Measurements from ENCODE around the gene CHRDL2. TPM values are rescaled to one million over a fixed set of nuclear protein-coding genes. Genes with fewer than 3 reads are reported as not detected.

CHRDL2 gene
- total and polyA plus RNA-seq, 2 of the 4 experiments (the other 2 are of a cell fraction), result 0.80 TPM; not detected in 1

DNA sequence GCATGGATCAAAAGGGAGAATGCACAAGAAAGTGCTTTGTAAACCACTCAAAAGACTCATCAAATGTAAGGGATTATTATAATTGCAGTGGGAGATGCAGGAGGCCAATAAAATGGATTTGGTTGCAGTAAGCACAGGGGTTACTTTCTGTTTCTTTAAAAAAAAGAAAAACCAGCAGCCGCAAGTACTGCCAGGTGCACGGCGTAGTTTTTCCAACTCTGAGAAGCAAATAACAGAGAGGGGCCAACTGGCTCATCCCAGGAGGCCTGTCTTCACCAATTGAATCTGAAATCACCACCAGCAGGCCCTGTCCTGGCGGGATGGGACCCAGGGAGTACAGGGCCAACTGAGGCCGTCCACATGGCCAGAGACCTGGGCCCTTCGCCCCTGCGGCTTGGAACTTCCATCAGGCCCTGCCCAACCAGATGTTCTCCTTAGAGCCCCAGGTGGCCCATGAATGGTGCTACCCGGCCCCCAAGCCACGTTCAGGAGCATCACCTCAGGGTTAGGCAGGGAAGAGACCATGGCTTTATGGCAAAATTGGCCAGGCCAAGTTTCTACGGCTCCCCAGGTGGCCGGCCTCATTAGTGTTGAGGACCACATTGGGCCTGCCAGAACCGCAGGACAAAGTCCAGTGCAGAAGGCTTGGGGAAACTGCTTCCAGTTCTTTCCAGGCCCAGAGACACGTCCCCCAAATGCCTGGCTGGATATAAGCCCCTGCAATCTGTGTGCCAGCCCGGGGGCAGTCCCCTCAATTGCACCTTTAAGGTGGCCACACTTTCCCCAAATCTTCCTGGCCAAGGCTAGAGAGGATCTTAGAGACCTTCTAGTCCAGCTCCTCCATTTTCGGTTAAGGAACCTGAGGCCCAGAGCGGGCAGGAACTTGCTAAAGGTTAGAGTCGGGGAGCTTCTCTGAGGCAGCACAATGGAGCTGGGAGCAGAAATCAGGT lies 61.7 kb downstream of the CHRDL2 start:
- no peak overlapping the region; the same call in 1 of the 2 replicates for H2BK20ac ChIP-seq (ENCODE audit: low read depth, low read length)
- dilution Hi-C loops (cut with HindIII; ENCODE audit: low sequenced_read_pairs, unreplicated experiment) (no loop called here), intact Hi-C loops (cut with micrococcal nuclease) (no loop called here), in situ Hi-C loops (cut with MboI; ENCODE audit: low sequenced_read_pairs) (no loop called here)
- H3K9ac ChIP-seq (ENCODE audit: low read depth, low read length), result no peak overlapping the region
- peak overlapping the region; percentile 31; the same call in 1 of the 3 replicates for H2BK15ac ChIP-seq (ENCODE audit: low read depth, low read length)
- no peak overlapping the region for H4K8ac ChIP-seq (ENCODE audit: low read depth in 2 of 2, low read length in 2 of 2)
- DNase-seq, result no peak
- peak overlapping the region; percentile 73; the same call in 1 of the 2 replicates for H4K5ac ChIP-seq (ENCODE audit: low read depth, low read length)
- CTCF ChIA-PET, result no interaction called here
- peak overlapping the region; percentile 15; the same call in 1 of the 2 replicates for H3K18ac ChIP-seq (ENCODE audit: low read depth, low read length)
- H3K4me3 ChIP-seq (ENCODE audit: insufficient read depth, low read depth, low read length), result no peak overlapping the region
- no peak for ATAC-seq (ENCODE audit: low read depth)
- no peak overlapping the region for H3K27ac ChIP-seq (ENCODE audit: insufficient read depth, low read length)
- H2BK120ac ChIP-seq (ENCODE audit: low read depth, low read length), result peak overlapping the region; percentile 54; the same call in 1 of the 2 replicates
- 92% methylated on average over 6 of the region's 17 CpGs; no CpG with 5 or more reads in 1 of the 2 experiments for WGBS, 2 experiments (ENCODE audit: extremely low coverage in 2 of 2, insufficient read length in 1 of 2)
- H3K27me3 ChIP-seq (ENCODE audit: control insufficient read depth, insufficient read depth, low read length), result no peaks in the 10 kb centered on the region
- H3K9me3 ChIP-seq (ENCODE audit: control insufficient read depth, insufficient read depth, low read length), result peaks cover 2% of the 10 kb centered on the region; the same call in 1 of the 2 replicates
- H3K14ac ChIP-seq (replicated peaks; ENCODE audit: low read depth, low read length), result no peak overlapping the region
- no peak overlapping the region for H2AK9ac ChIP-seq (replicated peaks; ENCODE audit: low read depth, low read length, poor library complexity)
- H3K23ac ChIP-seq (ENCODE audit: low read depth, low read length), result no peak overlapping the region
- H4K91ac ChIP-seq (ENCODE audit: insufficient read depth, low read depth, low read length), result peak overlapping the region; percentile 31; the same call in 1 of the 2 replicates
- peaks cover 22% of the 10 kb centered on the region for H3K4me1 ChIP-seq (ENCODE audit: control insufficient read depth, insufficient read depth, low read length)
- H3K56ac ChIP-seq (ENCODE audit: extremely low read depth, insufficient read depth, low read length), result no peak overlapping the region
- no peak overlapping the region for H2BK5ac ChIP-seq (ENCODE audit: low read depth, low read length, poor library complexity, severe bottlenecking)
- H3K79me1 ChIP-seq (ENCODE audit: low read depth in 1 of 2, low read length in 2 of 2), result no peaks in the 10 kb centered on the region; a peak in 1 of 4 replicates
- no TSS peak for BruUV-seq (replicated peaks)
- H2AFZ ChIP-seq (replicated peaks; ENCODE audit: low read length, poor library complexity), result no peak overlapping the region
- H3K9me1 ChIP-seq (ENCODE audit: insufficient read depth, low read length), result peaks cover 14% of the 10 kb centered on the region
- TF ChIP-seq RCOR1 (IDR thresholded peaks at IDR 0.05; ENCODE audit: insufficient replicate concordance, low read length) (no peak), ELK1 (IDR thresholded peaks at IDR 0.05; ENCODE audit: borderline replicate concordance, low read depth, low read length) (no peak), MAZ (IDR thresholded peaks at IDR 0.05; ENCODE audit: borderline replicate concordance, low read depth, low read length) (no peak), RFX5 (IDR thresholded peaks at IDR 0.05; ENCODE audit: low read depth, low read length) (no peak), CEBPB (IDR thresholded peaks at IDR 0.05; ENCODE audit: low read depth, low read length) (no peak), POLR2A (IDR thresholded peaks at IDR 0.05; ENCODE audit: low read depth, low read length) (no peak), RAD21 (IDR thresholded peaks at IDR 0.05; ENCODE audit: low read length) (no peak), BHLHE40 (IDR thresholded peaks at IDR 0.05; ENCODE audit: low read depth, low read length) (no peak), CHD1 (IDR thresholded peaks at IDR 0.05; ENCODE audit: low read depth, low read length) (no peak), SMC3 (IDR thresholded peaks at IDR 0.05; ENCODE audit: low read depth, low read length) (no peak), NFE2L2 (IDR thresholded peaks at IDR 0.05; ENCODE audit: low read depth, low read length) (no peak)
- POLR2A ChIA-PET (ENCODE audit: unreplicated experiment), result no interaction called here
- no peaks in the 10 kb centered on the region for H3K36me3 ChIP-seq (ENCODE audit: control insufficient read depth, insufficient read depth, low read length)
- peak overlapping the region; percentile 93 for H2AK5ac ChIP-seq (ENCODE audit: low read depth, low read length)
- no peak overlapping the region for H3K4ac ChIP-seq (ENCODE audit: low read depth, low read length)
- no peak overlapping the region for H3K4me2 ChIP-seq (ENCODE audit: low read depth, low read length)
- no peaks in the 10 kb centered on the region for H4K20me1 ChIP-seq (ENCODE audit: insufficient read depth, low read length)
